BJ (cell line): ENCODE measurements around the gene SORCS2. TPM values are rescaled to one million over a fixed set of nuclear protein-coding genes. Genes with fewer than 3 reads are reported as not detected.

ENCODE experiments used
- CTCF ChIA-PET: fragments of 350-600 bp; formaldehyde crosslinking; extraction: SDS; loops from one replicate; lab custom pipeline; 2021; ENCODE audit warnings: antibody characterized with exemption, inconsistent platforms; lab: Yijun Ruan, JAX
- POLR2A ChIA-PET: fragments of 300-600 bp; sonication (Branson Sonifier 250); formaldehyde crosslinking; extraction: SDS; loops from one replicate; lab custom pipeline; 2021; ENCODE audit warnings: antibody characterized with exemption; lab: Charles Lee
- DNase-seq: peaks from one replicate; pipeline ENCODE4 v3.0.0-alpha.2; 2011; ENCODE audit warnings: low read depth
- H3K27me3 ChIP-seq: 2 replicates; pipeline ENCODE4 v1.6.0; 2011; ENCODE audit warnings: low read length; ENCODE audit not compliant: control insufficient read depth, insufficient read depth
- H3K36me3 ChIP-seq: 2 replicates; pipeline ENCODE4 v1.5.1; 2011; ENCODE audit warnings: low read length; ENCODE audit not compliant: control insufficient read depth, insufficient read depth
- H3K4me3 ChIP-seq: 2 replicates; pipeline ENCODE4 v1.5.1; 2011; ENCODE audit warnings: low read depth, mild to moderate bottlenecking, control low read depth, low read length
- CTCF ChIP-seq: IDR thresholded peaks from 2 replicates; pipeline ENCODE4 v1.5.1; 2011; ENCODE audit warnings: low read depth, mild to moderate bottlenecking, control low read depth, inconsistent platforms, low read length, moderate library complexity; ENCODE audit not compliant: insufficient read depth
- polyA plus RNA-seq: library from polyadenylated mRNA; depleted of rRNA; stranded (reverse); fragments of >200 nt; gene quantifications from 2 replicates; pipeline ENCODE4 v1.2.3, GENCODE V29; 2011

The SORCS2 gene
- polyA plus RNA-seq, 1 experiment = 0.63 TPM

GRCh38 chr4:7635445-7636239 lies 443.3 kb downstream of the SORCS2 start:
- POLR2A ChIA-PET = no interaction called here

GRCh38 chr4:7636240-7636508 lies 443.8 kb downstream of the SORCS2 start:
- POLR2A ChIA-PET = no interaction called here
- Histone ChIP-seq H3K27me3 (no peaks in the 10 kb centered on the region; the same call in 1 of the 2 replicates), H3K36me3 (no peaks in the 10 kb centered on the region), H3K4me3 (no peak overlapping the region)
- DNase-seq = no peak
- CTCF ChIA-PET = no interaction called here
- TF ChIP-seq CTCF = no peak

More at GRCh38 chr4:7635445-7636239, 443.3 kb downstream of the SORCS2 start:
- no peak for TF ChIP-seq CTCF
- no peaks in the 10 kb centered on the region; the same call in 1 of the 2 replicates for H3K27me3 ChIP-seq
- CTCF ChIA-PET = interaction anchor here (0.5 kb wide), 1 partner anchor 453 kb away, joined by 3 read pairs; no protein-coding TSS in a partner anchor
- no peak for DNase-seq
- no peak overlapping the region for H3K4me3 ChIP-seq
- H3K36me3 ChIP-seq = no peaks in the 10 kb centered on the region

GRCh38 chr4:7637139-7637538 lies 444.8 kb downstream of the SORCS2 start:
- ChIA-PET CTCF (no interaction called here), POLR2A (no interaction called here)
- Histone ChIP-seq H3K36me3 (no peaks in the 10 kb centered on the region), H3K27me3 (no peaks in the 10 kb centered on the region; the same call in 1 of the 2 replicates), H3K4me3 (no peak overlapping the region)
- DNase-seq = no peak
- TF ChIP-seq CTCF = no peak

GRCh38 chr4:7637971-7638370 lies 445.6 kb downstream of the SORCS2 start:
- POLR2A ChIA-PET = no interaction called here
- TF ChIP-seq CTCF = no peak
- Histone ChIP-seq H3K27me3 (peaks cover 2% of the 10 kb centered on the region), H3K4me3 (no peak overlapping the region), H3K36me3 (no peaks in the 10 kb centered on the region)
- no peak for DNase-seq
- CTCF ChIA-PET = no interaction called here

GRCh38 chr4:7638489-7638888 lies 446.2 kb downstream of the SORCS2 start:
- ChIA-PET POLR2A (no interaction called here), CTCF (interaction anchor here (1.1 kb wide), 1 partner anchor 8 kb away, joined by 3 read pairs; no protein-coding TSS in a partner anchor)
- no peak for DNase-seq
- Histone ChIP-seq H3K36me3 (no peaks in the 10 kb centered on the region), H3K4me3 (no peak overlapping the region), H3K27me3 (peaks cover 2% of the 10 kb centered on the region)
- TF ChIP-seq CTCF = no peak
